BJ (cell line): ENCODE results near the gene DMD. TPM values are rescaled to one million over a fixed set of nuclear protein-coding genes. Genes with fewer than 3 reads are reported as not detected.
"Not testable (repeated sequence)": the region's sequence is repeated elsewhere in the genome, so short reads cannot be mapped to it uniquely, and the experiment has no call there.

Experiments used
- CTCF ChIA-PET: fragments of 350-600 bp; formaldehyde crosslinking; extraction: SDS; loops from one replicate; lab custom pipeline; 2021; ENCODE audit warnings: antibody characterized with exemption, inconsistent platforms; lab: Yijun Ruan, JAX
- POLR2A ChIA-PET: fragments of 300-600 bp; sonication (Branson Sonifier 250); formaldehyde crosslinking; extraction: SDS; loops from one replicate; lab custom pipeline; 2021; ENCODE audit warnings: antibody characterized with exemption; lab: Charles Lee
- DNase-seq: peaks from one replicate; pipeline ENCODE4 v3.0.0-alpha.2; 2011; ENCODE audit warnings: low read depth
- H3K27me3 ChIP-seq: 2 replicates; pipeline ENCODE4 v1.6.0; 2011; ENCODE audit warnings: low read length; ENCODE audit not compliant: control insufficient read depth, insufficient read depth
- H3K36me3 ChIP-seq: 2 replicates; pipeline ENCODE4 v1.5.1; 2011; ENCODE audit warnings: low read length; ENCODE audit not compliant: control insufficient read depth, insufficient read depth
- H3K4me3 ChIP-seq: 2 replicates; pipeline ENCODE4 v1.5.1; 2011; ENCODE audit warnings: low read depth, mild to moderate bottlenecking, control low read depth, low read length
- polyA plus RNA-seq: library from polyadenylated mRNA; depleted of rRNA; stranded (reverse); fragments of >200 nt; gene quantifications from 2 replicates; pipeline ENCODE4 v1.2.3, GENCODE V29; 2011
- TF ChIP-seq, protein P1 (sequence below): IDR thresholded peaks from 2 replicates; pipeline ENCODE4 v1.5.1; 2011; ENCODE audit warnings: low read depth, mild to moderate bottlenecking, control low read depth, inconsistent platforms, low read length, moderate library complexity; ENCODE audit not compliant: insufficient read depth

Gene DMD
- polyA plus RNA-seq, 1 experiment, result 12.5 TPM

DNA sequence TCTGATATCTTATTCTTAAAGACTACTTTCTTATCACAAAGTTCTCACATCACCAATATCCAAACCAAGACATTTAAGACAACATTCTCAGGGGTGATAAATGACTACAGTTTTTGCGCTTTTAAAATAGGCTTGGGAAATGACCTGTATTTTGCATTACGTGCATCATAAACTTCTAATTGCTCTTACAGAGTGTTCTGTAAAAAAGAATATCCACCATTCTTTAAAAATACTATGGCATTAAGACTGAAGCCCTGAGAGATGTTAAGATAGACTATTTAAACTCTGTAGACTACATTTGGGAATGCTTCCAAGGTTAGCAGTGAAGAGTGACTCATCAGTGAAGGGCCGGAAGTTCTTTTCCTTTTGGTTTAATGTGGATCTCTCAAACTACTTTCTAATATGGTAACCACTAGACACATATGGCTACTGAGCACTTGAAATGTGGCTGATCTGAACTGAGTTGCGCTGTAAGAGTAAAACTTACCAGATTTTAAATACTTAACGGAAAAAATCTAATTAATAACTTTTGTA is 1620.7 kb downstream of the DMD start:
- Histone ChIP-seq H3K36me3 (no peaks in the 10 kb centered on the region), H3K4me3 (no peak overlapping the region), H3K27me3 (no peaks in the 10 kb centered on the region)
- POLR2A ChIA-PET, result no interaction called here
- DNase-seq, result no peak
- CTCF ChIA-PET, result no interaction called here
- TF ChIP-seq, protein P1, sequence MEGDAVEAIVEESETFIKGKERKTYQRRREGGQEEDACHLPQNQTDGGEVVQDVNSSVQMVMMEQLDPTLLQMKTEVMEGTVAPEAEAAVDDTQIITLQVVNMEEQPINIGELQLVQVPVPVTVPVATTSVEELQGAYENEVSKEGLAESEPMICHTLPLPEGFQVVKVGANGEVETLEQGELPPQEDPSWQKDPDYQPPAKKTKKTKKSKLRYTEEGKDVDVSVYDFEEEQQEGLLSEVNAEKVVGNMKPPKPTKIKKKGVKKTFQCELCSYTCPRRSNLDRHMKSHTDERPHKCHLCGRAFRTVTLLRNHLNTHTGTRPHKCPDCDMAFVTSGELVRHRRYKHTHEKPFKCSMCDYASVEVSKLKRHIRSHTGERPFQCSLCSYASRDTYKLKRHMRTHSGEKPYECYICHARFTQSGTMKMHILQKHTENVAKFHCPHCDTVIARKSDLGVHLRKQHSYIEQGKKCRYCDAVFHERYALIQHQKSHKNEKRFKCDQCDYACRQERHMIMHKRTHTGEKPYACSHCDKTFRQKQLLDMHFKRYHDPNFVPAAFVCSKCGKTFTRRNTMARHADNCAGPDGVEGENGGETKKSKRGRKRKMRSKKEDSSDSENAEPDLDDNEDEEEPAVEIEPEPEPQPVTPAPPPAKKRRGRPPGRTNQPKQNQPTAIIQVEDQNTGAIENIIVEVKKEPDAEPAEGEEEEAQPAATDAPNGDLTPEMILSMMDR, result no peak

DNA sequence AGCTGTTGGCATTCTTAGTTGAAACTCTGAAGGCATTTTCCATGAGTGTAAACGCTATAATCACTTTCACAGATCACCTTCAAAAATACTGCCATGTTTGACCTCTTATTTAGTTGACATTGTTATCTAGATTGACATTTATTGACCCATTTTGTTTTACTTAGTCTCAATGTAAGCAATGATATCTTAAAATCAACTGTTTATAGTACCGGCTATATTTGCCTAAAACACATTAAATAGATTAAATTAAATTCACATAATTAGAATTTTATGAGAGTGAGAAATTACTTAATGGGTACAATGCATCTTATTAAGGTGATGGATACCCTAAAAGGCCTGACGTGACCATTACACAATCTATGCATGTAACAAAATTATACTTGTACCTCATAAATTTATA is 1621.8 kb downstream of the DMD start:
- no peaks in the 10 kb centered on the region for H3K36me3 ChIP-seq
- ChIA-PET CTCF (no interaction called here), POLR2A (no interaction called here)
- no peak for DNase-seq
- TF ChIP-seq, protein P1, result no peak
- H3K27me3 ChIP-seq, result no peaks in the 10 kb centered on the region
- no peak overlapping the region for H3K4me3 ChIP-seq

DNA sequence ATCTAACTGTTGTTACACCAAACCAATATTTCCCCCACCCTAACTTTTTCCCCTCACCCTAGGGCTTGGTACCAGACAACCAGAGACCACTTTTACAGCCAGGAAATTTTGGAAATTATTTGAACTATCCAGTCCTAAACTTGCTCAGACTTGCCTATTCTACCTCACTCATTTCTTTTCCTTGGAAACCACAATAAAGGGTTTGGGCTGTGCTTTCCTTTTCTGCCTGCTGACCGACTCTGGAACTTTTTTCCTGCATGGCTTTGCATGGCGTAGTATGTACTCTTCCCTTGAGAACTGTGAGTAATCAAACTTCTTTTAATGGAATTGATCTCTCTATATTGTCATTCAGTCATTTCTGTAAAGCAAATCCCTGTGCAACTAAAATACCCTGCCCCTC is 1623.0 kb downstream of the DMD start:
- Histone ChIP-seq H3K27me3 (no peaks in the 10 kb centered on the region), H3K36me3 (no peaks in the 10 kb centered on the region), H3K4me3 (no peak overlapping the region)
- ChIA-PET POLR2A (no interaction called here), CTCF (no interaction called here)
- TF ChIP-seq, protein P1, result no peak
- DNase-seq, result no peak

DNA sequence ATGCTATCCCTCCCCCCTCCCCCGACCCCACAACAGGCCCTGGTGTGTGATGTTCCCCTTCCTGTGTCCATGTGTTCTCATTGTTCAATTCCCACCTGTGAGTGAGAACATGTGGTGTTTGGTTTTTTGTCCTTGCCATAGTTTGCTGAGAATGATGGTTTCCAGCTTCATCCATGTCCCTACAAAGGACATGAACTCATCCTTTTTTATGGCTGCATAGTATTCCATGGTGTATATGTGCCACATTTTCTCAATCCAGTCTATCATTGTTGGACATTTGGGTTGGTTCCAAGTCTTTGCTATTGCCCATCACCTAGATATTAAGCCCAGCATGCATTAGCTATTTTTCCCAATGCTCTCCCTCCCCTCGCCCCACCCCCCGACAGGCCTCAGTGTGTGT is 1627.5 kb downstream of the DMD start:
- H3K4me3 ChIP-seq, CTCF ChIA-PET, DNase-seq, H3K27me3 ChIP-seq, POLR2A ChIA-PET, H3K36me3 ChIP-seq: not testable (repeated sequence)

DNA sequence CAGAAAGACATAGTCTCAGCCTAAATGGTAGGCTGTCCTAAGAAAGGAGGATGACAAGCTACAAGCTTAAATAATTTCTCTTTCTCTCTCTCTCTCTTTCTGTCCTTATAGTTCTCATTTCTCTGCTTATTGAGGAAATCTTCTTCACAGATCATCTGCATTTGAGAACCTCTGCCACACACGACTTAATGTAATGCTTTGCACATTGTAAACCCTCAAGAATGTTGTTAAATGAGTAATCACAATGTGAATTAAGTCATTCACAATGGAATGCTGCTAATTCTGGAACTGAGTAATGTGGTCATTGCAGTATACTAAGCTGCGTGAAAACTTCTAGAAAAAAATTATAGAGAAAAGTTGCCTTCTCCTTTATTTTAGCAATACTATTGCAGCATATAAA is 1630.6 kb downstream of the DMD start:
- Histone ChIP-seq H3K4me3 (no peak overlapping the region), H3K36me3 (no peaks in the 10 kb centered on the region), H3K27me3 (no peaks in the 10 kb centered on the region)
- TF ChIP-seq, protein P1, result no peak
- ChIA-PET CTCF (no interaction called here), POLR2A (no interaction called here)
- peak; percentile 9 for DNase-seq

DNA sequence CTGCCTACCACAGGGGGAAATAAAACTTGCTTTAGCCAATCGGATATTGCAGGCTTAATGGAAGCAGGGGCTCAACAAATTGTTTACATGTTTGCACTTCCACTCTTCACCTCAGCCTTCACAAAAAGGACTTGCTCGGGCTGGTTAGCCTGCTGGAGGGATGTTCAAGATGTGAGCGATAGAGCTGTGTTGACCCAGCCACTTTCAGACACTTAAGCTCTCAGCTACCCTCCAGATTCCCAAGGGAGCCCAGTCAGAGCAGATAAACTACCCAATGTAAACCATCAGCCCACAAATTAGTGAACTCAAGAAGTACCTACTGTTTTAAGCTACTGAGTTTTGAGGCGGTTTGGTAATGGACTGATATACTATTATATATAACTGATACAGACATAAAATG is 1631.1 kb downstream of the DMD start:
- Histone ChIP-seq H3K4me3 (no peak overlapping the region), H3K36me3 (no peaks in the 10 kb centered on the region), H3K27me3 (no peaks in the 10 kb centered on the region)
- no peak for DNase-seq
- ChIA-PET CTCF (no interaction called here), POLR2A (interaction anchor here (0.5 kb wide), 1 partner anchor 305 kb away, joined by 4 read pairs; no protein-coding TSS in a partner anchor)
- TF ChIP-seq, protein P1, result no peak
